NCI-H748 treated with DMSO at 0.1 percent for 48 hours (cell line): ENCODE results near the gene RNF150.
A peak's percentile ranks its signal among the peaks of the same experiment; 100 is the strongest.
"Not testable (repeated sequence)": the region's sequence is repeated elsewhere in the genome, so short reads cannot be mapped to it uniquely, and the experiment has no call there.

Experiments
- DNase-seq: peaks from one replicate; lab custom pipeline; 2025; lab: John Stamatoyannopoulos, UW

Gene RNF150

DNA sequence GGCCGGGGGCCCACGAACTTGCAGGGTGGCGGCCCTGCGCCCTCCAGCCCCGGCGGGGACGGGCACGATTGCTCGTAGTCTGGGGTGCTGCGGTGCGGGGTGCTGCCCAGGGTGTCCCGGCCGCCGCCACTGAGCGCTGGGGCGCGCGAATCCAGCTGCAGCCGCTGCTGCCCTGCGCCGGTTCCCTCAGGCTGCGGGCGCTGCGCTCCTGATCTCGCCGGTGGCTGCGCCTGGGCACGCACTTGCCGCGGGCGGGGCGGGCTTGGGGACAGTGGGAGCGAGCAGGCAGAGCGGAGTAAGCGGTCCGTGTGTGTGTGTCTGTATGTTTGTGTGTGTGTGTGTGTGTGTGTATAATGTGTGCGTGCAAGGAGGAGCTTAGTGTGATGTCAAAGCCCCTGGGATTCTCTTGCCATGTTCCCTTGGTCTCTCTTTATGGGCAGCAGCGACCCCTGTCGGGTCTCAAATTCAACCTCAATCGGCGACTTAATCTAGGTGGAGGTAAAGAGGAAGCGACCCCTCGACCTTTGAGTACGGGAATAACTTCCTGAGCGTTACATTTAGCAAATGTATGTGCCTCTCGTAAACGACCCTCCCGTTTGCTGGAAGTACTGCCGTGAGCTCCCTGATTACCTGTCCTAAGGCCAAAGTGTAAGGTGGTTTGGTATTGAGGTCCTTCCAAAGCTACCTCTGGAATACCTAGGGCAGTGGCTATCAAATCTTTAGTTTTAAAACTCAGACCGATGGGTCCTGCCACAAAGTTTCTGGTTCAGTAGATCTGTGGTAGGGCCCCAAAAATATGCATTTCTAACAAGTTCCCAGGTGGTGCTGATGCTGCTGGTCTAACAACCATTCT lies at the start of gene RNF150:
RNF150 (minus strand) TSS at position 324 of the 853 bp plus-strand sequence.
- DNase-seq, result peak; percentile 82

DNA sequence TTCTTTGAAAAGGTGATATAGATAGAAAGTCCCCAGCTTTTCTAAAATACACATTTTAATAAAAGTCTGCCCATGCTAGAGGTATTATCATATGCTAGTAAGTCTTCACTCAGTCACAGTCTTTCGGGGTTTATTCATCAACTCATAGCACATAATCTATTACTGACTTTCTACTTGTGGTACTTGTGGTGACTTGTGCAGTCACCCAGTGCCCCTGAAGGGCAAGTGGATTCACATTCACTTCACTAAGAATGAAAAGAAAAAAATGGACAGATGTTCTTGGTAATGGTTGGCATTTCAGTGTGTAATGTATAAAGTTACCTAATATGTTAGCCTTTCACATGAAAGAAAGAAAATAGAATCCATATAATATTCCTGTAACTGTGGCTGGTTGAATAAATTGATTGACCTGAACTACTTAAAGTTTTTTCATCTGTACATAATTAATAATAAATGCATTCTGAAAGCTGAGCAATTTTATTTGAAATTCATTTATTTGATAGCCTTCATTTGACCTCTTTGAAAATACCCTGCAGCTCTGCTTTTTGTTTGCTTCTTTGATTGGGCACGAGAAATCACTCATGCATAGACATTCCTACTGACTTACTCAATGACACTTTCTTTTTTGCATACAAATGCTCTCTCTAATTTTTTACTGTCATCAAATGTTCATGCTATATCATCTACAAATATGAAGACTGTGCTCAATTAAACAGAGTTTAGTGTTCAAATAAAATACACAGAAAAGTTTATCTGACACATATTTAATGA lies 47.9 kb upstream of the RNF150 start:
- DNase-seq, result no peak

DNA sequence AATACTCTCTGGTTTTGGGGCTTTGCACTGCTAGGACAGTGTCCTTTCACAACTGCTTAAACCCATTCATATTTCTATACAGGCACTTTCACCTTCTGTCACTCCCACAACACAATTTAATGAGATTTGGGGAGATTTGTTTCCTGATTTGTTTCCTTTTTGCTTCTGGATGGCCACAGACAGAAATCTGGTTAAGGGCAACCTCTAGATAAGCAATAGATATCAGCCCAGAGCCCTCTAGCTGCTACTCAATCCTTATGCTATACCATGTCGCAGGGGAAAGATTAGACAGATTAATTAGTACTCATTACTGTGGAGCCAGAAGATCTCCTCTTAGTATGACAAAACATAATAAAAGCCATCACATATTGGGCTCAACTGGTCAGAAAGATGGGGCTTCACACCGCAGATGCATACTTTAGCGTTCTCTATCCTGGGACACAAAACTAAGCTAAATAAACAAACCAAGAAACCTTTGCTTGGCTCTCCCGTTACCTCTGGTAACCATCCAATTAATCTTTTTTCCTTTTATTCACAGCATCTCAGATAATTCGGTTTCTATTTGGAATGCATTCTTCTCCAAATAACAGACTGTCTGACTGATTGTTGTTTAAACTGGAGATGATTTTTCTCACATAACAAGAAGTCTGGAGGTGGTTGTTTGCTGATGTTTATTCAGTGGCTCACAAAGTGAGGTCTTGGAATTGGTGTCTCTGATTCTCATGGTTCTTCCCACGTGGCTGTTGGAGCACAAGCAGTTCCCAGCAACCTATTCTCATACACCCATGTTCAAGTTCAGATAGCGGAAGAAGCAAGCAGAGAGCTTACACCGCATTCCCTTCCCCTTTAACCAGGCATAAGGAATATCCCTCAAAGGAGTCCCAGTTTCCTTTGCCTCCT lies 46.5 kb upstream of the RNF150 start:
- DNase-seq, result no peak

DNA sequence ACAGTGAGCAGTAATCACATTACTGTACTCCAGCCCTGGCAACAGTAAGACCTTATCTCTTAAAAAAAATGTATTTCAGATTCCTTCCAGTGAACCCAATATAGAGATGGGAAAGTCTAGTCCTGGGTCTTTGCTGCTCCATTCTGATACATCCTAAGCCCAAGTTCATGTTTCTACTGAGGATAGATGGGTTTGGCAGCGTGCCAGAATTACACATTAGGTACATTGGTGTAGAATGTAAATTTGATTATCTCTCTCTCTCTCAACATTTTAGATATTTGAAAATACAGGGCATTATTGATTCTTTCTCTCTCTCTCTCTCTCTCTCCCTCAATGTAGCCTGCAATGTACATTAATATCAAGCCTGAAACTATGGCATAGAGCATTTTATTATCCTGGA lies 43.9 kb upstream of the RNF150 start:
- no peak for DNase-seq

DNA sequence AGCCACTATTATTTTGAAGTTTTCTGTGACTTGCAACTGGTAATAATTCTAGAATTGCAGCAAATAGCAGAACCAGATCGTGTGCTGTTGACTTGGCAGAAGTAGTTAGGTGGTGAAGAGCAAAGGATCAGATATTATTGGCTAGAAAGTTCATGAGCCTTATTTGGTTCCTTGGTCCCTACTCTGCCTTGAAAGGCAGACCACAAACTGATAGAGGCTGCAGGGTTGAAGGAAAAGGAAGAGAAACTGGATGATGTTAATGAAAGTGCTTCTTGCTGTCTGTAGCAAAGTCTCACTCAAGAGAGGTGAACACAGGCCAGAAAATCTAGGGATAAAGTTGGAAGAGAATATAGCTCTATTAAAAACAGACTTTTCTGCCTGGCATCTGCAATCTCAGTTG lies 41.2 kb upstream of the RNF150 start:
- DNase-seq, result no peak

DNA sequence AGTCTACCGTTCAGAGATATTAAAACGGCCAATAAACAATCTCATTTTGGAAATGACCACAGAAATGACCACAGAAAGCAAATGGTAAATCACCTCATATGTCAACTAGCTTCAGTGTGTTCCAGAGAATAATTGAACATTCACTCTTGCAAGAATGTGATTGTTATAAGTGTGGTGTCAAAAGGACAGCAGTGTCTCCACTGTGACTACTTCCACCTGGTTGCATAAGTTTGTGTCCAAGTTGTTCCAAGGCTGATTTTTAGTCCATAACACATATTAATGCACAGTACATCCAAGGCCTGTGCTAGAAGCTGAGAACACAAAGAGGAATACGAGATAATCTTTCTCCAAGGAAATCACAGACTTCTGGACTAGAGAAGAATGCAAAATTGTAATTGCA lies 37.4 kb upstream of the RNF150 start:
- no peak for DNase-seq

DNA sequence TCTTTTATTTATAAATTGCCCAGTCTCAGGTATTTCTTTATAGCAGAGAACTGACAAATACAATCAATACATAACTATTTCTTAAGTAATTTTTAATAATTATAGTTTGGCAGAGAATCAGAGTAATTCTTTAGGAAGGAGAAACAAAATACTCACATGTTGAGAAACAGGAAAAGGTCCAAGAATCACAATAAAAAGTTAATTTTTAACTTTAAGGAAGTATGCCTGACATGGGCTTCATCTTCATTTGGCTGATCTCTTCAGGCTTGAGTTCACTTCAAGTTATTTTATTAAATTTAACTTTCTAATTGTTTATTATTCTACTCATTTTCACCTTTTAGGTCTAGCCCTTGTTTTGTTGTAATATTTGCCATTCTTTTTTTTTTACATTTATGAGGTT lies 36.1 kb upstream of the RNF150 start:
- DNase-seq, result no peak

DNA sequence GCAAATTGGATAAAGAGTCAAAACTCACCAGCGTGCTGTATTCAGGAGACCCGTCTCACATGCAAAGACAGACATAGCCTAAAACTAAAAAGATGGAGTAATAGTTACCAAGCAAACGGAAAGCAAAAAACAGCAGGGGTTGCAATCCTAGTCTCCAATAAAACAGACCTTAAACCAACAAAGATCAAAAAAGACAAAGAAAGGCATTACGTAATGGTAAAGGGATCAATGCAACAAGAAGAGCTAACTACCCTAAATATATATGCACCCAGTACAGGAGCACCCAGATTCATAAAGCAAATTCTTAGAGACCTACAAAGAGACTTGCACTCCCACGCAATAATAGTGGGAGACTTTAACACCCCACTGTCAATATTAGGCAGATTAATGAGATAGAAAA lies 31.7 kb upstream of the RNF150 start:
- DNase-seq, result not testable (repeated sequence)

DNA sequence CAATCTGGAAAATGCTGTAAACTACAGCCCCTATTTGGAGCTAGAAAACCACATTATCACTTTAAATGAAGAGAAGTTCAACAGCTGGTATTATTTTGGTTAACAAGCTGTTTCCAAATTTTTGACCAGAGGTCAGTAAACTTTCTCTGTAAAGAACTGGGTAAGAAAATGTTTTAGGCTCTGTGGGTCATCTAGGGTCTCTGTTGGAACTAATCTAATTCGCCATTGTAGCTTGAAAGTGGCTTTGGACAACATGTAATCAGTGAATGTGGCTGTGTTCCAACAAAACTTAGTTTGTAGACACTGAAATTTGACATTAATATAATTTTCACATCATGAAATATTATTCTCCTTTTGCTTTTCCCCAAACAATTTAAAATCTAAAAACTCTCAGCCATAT lies 25.8 kb upstream of the RNF150 start:
- no peak for DNase-seq

DNA sequence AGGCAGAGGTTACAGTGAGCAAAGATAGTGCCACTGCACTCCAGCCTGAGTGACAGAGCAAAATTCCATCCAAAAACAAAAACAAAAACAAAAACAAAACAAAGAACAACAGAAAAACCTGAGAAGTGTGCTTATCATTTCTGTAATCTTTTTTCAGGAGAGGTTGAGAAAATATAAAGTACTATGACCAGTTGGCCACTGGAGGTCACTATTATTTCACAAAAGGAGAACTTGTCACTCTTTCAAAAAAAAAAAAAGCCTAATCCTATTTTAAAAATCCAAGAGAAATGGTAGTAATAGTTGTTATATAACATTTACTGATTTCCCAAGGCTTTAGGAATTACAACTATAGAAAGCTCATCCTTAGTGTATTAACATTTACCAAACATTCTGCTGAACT lies 24.9 kb upstream of the RNF150 start:
- peak; percentile 7 for DNase-seq

DNA sequence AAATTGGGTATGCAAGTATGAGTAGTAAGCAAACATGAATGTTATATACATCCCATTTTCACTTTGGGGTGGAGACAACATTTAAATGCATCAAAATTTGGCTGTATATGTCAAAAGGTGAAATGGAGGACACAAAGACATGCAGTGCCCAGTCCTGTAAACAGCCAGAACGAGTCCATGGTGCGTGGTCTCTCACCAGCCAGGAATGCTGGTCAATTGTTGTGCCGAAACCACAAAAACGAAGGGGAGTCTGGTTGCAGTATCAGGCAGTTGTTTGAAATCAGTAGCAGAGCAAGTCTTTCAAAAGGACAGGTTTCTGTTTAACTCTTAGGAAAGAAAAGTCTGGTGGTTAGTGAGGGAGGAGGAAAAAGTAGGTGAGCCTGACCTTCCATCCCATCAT lies 22.3 kb upstream of the RNF150 start:
- no peak for DNase-seq

DNA sequence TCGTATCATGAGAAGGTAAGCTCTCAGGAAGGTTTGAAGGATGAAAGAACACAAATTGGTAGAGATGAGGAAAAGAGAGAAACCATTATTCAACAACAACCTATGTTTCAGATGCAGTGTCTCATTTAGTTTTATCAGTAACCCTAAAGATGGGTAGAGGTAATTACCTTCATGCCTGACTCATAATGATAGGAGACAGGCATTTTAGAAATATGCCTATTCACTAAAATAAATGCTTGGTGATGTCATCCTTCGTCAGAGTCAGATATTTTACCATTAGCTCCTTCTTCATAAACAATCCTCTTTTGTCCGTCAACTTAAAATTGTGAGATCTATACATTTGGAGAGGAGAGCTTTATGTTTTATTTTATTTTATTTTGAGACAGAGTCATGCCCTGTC lies 21.5 kb upstream of the RNF150 start:
- no peak for DNase-seq

DNA sequence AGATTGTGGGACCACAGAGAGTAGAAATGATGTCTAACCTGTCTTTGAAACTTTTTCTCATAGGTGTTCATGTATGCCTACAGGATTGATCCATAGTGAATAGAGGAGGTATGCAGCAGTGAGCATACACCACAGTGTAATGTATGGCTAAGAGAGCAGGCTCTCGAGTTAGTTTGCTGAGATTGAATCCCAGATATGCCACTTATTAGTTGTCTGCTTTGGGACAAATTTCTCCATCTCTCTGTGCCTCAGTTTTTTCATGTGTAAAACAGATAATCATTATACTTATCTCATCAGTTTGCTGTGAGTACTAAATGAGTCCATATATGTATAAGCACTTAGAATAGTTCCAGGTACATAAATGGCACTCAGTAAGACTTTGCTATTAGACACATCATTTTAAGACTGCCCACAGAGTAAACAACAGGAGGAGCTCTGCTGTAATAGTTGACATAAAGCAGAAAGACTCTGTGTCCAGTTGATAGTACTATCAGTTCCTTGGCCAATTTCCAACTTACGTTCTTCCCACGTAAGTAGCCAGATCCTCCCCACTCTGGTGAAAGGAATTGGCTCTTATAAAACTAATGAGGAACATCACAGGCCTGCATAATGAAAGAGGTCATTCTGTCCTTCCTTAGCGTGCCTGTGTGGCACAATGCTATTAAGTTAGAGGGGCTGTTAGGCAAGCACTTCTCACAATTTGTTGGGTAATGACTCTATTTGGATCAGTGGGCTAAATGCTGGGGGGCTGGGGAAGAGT lies 20.7 kb upstream of the RNF150 start:
- DNase-seq, result no peak

DNA sequence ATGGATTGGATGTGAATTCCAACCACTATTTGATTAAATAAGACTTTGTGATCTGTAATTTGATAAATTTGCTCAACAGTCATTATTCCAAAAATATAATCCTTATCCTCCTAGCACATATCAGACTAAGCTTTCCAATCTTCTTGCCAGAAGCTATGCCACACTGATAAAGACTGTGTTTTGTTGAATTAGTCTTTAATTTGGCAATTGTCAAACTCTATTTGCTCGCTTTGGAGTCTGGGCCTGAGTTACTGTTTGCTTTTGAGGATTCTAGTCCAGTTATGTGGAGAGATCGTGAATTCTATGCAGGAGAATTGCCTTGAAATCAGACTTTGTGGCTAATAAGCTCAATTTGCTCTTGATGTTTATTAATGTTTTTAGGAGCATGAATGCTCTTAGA lies 10.9 kb upstream of the RNF150 start:
- no peak for DNase-seq

DNA sequence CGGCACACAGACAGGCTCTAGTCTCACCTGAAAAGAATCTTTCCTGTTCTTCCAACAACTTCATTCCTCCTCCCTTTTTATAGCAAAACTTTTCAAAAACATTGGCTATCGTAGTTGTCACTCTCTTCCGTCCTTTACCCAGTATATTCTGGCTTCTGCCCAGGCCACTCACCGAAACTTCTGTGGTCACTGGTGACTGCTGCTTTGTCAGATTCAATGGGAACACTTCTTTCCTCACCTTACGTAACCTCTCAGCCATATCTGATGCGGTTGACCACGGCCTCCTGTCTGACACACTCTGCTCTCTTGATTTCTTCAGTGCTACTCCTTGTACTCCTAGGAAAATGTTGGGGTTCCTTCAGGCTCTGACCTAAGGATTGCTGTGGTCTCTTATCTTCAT lies 9.2 kb upstream of the RNF150 start:
- no peak for DNase-seq

DNA sequence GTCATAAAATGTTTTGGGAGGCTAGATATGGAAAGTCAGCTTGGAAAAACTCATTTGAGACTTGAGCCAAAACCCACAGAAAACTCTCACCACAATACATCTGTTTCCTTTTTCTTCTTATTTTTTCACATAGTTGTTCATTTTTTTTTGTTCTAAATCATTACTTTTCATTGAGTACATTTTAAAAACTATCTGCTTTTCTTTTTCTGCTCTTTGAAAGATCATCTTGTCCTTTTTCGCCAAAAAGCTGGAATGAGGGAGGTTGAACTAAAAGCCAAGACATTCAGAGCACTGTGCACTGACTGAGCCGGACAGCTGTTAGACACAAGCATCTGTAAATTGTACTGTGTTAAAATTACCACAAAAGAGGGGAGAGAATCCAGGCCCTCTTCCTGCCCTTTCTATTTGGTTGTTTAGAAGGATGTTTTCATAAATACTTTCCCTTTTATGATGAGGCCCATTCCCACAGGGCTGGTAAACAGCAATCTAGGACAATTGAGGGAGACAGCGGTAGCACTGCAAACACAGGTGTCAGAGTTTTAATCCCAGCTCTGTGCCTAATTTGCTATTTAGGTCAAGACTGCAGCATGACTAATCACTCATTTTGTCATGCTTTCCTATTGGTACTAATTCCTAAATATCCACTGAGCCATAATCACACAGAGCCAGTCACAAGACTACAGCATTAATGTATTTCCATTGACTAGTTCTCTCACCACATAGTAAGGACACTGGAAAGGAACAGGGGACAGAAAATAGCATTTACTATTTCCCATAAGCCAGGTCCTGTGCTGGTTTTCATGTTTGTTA lies 7.3 kb upstream of the RNF150 start:
- DNase-seq, result peak; percentile 14

DNA sequence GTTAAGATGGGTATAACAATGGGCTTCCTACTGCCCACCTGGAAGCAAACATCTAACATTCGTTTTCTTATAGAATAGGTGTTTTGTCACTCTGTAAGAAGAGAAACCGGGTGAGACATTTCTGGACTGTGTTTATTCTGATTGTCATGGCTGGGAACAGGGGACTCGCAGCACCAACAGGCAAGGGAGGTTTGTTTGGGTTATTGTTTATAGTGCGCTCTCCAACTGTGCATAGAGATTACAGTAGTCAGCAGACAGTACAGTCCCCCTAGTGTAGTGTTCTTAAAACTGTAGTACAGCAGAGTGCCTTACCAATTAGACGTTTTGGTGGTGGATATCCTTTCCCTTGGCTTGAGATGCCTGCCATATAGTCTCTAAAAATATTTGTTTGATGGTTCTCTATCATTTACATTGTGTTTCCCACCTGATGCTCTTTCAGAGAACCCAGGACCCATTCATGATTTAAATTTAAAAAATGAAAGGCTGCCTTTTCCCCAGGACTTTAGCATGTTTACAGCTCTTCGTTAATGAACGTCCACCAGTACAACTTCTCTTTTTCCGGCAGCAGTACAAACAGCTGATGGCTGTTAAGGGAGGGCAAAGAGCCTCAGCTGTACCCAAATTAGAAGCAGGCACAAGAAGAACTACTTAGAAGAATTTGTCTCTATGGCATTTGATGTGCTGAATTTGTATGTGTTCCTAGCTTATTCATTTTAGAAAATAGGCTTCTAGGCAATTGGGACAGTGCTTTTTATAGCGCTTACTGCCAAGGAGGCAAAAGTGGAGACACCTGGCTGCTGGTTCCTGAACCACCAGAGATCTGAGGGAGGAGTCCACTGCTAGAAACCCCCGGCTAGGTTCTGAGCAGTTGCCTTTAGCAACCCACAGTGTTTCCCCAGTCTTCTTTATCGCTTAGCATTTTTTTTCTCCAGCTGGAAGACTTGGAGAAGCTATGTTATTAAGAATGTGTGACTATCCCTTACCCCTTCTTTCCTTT lies 1.0 kb upstream of the RNF150 start:
- DNase-seq, result peak; percentile 17

DNA sequence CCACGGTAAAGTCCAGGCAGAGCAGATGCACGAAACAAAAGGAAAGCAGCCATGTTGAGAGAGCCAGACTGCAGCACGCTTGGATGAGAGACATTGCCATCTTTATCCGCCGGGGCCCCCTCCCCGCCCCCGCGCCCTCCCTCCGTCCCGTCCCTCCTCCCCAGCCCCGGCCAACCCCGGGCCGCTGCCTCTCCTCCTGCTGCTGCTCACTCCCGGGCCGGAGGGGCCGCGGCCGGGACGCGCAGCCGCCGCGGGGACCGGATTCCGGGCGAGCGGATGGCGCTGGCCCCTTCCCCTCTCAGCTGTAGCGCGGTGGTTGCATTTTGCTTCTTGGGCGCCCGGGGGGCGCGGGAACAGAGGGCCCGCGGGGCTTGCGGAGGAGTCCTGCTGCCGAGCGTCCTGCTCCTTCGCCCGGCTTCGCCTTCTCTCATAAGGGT lies 542 bp downstream of the RNF150 start:
- DNase-seq, result no peak

DNA sequence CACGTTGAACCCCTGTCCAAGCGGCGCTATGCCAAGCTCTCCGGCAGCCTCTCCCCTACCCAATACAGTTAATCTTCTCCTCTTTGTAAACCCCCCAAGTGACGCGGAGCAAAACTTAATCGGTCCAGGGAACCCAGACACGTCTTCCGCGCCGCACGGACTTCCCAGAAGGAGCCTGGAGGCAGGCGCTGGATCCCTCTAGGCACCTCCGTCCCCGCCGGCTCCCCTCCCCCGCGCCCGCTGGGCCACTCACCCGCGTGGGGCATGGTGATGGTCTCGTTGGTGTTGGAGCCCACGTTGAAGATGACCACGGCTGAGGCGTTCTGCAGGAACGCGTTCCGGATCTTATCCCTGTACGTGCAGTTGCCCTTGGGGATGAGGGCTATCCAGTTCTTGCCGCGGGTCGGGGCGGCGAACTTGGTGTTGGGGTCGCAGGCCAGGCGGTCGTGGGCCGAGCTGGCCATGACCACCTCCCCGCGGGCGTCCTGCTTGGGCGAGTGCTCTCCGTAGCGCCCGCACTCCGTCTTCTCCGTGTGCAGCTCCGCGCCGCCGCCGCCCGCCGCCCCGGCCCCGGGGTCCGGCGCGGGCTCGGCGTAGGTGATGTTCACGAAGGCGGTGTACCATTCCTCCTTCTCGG lies 1.1 kb downstream of the RNF150 start:
- no peak for DNase-seq
